Measurements from ENCODE around the gene IKZF1. TPM values are rescaled to one million over a fixed set of nuclear protein-coding genes. Genes with fewer than 3 reads are reported as not detected.

IKZF1 gene
- total and polyA plus RNA-seq, 2 of the 4 experiments (the other 2 are of a cell fraction), result not detected

DNA sequence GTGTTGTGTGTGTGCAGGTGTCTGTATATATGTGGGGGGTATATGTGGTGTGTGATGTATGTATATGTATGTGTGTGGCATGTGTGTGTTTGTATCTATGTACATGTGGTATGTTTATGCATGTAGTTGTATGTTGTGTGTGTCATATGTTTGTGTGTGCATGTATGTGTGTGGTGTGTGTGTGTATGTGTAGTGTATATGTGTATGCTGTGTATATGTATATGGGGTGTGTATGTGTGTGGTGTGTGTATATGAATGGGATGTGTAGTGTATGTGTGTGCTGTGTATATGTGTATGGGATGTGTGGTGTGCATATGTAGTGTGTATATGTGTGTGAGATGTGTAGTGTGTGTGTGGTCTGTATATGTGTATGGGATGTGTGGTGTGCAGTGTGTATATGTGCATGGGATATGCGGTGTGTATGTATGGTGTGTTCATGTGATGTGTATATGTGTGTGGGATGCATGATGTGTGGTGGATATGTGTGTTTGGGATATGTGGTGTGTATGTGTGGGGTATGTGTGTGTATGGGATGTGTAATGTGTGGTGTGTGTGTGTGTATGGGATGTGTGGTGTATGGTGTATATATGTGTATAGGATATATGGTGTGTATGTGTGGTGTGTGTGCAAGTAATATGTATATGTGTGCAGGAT lies 30.0 kb downstream of the IKZF1 start:
- dilution Hi-C loops (cut with HindIII; ENCODE audit: low sequenced_read_pairs, unreplicated experiment), result no loop called here
- DNase-seq, result no peak
- no peak overlapping the region for H3K4me2 ChIP-seq (ENCODE audit: low read depth, low read length)
- no peaks in the 10 kb centered on the region for H3K4me1 ChIP-seq (ENCODE audit: control insufficient read depth, insufficient read depth, low read length)
- no peak overlapping the region for H3K4me3 ChIP-seq (ENCODE audit: insufficient read depth, low read depth, low read length)
- H3K4ac ChIP-seq (ENCODE audit: low read depth, low read length), result no peak overlapping the region
- H4K20me1 ChIP-seq (ENCODE audit: insufficient read depth, low read length), result no peaks in the 10 kb centered on the region
- ATAC-seq (ENCODE audit: low read depth), result no peak
- TF ChIP-seq MXI1 (IDR thresholded peaks at IDR 0.05; ENCODE audit: borderline replicate concordance, low read depth, low read length), result no peak
- no peak for TF ChIP-seq CHD1 (IDR thresholded peaks at IDR 0.05; ENCODE audit: low read depth, low read length)
- TF ChIP-seq RCOR1 (IDR thresholded peaks at IDR 0.05; ENCODE audit: insufficient replicate concordance, low read length), result no peak
- TF ChIP-seq, protein P1, sequence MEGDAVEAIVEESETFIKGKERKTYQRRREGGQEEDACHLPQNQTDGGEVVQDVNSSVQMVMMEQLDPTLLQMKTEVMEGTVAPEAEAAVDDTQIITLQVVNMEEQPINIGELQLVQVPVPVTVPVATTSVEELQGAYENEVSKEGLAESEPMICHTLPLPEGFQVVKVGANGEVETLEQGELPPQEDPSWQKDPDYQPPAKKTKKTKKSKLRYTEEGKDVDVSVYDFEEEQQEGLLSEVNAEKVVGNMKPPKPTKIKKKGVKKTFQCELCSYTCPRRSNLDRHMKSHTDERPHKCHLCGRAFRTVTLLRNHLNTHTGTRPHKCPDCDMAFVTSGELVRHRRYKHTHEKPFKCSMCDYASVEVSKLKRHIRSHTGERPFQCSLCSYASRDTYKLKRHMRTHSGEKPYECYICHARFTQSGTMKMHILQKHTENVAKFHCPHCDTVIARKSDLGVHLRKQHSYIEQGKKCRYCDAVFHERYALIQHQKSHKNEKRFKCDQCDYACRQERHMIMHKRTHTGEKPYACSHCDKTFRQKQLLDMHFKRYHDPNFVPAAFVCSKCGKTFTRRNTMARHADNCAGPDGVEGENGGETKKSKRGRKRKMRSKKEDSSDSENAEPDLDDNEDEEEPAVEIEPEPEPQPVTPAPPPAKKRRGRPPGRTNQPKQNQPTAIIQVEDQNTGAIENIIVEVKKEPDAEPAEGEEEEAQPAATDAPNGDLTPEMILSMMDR (conservative IDR thresholded peaks at IDR 0.05; ENCODE audit: low read depth, low read length), result no peak
- TF ChIP-seq, protein P2, sequence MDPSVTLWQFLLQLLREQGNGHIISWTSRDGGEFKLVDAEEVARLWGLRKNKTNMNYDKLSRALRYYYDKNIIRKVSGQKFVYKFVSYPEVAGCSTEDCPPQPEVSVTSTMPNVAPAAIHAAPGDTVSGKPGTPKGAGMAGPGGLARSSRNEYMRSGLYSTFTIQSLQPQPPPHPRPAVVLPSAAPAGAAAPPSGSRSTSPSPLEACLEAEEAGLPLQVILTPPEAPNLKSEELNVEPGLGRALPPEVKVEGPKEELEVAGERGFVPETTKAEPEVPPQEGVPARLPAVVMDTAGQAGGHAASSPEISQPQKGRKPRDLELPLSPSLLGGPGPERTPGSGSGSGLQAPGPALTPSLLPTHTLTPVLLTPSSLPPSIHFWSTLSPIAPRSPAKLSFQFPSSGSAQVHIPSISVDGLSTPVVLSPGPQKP (IDR thresholded peaks at IDR 0.05; ENCODE audit: borderline replicate concordance, low read depth, low read length), result no peak
- TF ChIP-seq, protein P3, sequence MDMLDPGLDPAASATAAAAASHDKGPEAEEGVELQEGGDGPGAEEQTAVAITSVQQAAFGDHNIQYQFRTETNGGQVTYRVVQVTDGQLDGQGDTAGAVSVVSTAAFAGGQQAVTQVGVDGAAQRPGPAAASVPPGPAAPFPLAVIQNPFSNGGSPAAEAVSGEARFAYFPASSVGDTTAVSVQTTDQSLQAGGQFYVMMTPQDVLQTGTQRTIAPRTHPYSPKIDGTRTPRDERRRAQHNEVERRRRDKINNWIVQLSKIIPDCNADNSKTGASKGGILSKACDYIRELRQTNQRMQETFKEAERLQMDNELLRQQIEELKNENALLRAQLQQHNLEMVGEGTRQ (IDR thresholded peaks at IDR 0.05; ENCODE audit: low read depth, low read length), result no peak
- no peak for TF ChIP-seq SMC3 (IDR thresholded peaks at IDR 0.05; ENCODE audit: low read depth, low read length)
- TF ChIP-seq BHLHE40 (IDR thresholded peaks at IDR 0.05; ENCODE audit: low read depth, low read length), result no peak
- TF ChIP-seq RFX5 (IDR thresholded peaks at IDR 0.05; ENCODE audit: low read depth, low read length), result no peak
- TF ChIP-seq MAZ (IDR thresholded peaks at IDR 0.05; ENCODE audit: borderline replicate concordance, low read depth, low read length), result no peak
- TF ChIP-seq MAFK (IDR thresholded peaks at IDR 0.05; ENCODE audit: low read depth, low read length), result no peak
- no peak for TF ChIP-seq NFE2L2 (IDR thresholded peaks at IDR 0.05; ENCODE audit: low read depth, low read length)
- TF ChIP-seq RAD21 (IDR thresholded peaks at IDR 0.05; ENCODE audit: low read length), result no peak
- TF ChIP-seq POLR2A (IDR thresholded peaks at IDR 0.05; ENCODE audit: low read depth, low read length), result no peak
- TF ChIP-seq FOS (IDR thresholded peaks at IDR 0.05; ENCODE audit: low read depth, low read length), result no peak
- TF ChIP-seq CEBPB (IDR thresholded peaks at IDR 0.05; ENCODE audit: low read depth, low read length), result no peak
- intact Hi-C loops (cut with micrococcal nuclease), result no loop called here
- H3K9me1 ChIP-seq (ENCODE audit: insufficient read depth, low read length), result 0 out of 2 replicates have a peak, but pooled peaks cover 5% of the 10 kb centered on the region
- no peak overlapping the region for H2BK15ac ChIP-seq (ENCODE audit: low read depth, low read length)
- no peak overlapping the region for H4K5ac ChIP-seq (ENCODE audit: low read depth, low read length)
- no peak overlapping the region for H3K18ac ChIP-seq (ENCODE audit: low read depth, low read length)
- no peak overlapping the region for H2AK9ac ChIP-seq (replicated peaks; ENCODE audit: low read depth, low read length, poor library complexity)
- WGBS, 2 experiments (ENCODE audit: extremely low coverage in 2 of 2, insufficient read length in 1 of 2), result 88% methylated on average over 1 of the region's 1 CpG; no CpG with 5 or more reads in 1 of the 2 experiments
- H3K56ac ChIP-seq (ENCODE audit: extremely low read depth, insufficient read depth, low read length), result no peak overlapping the region
- no peak overlapping the region for H4K91ac ChIP-seq (ENCODE audit: insufficient read depth, low read depth, low read length)
- no peak overlapping the region for H2BK120ac ChIP-seq (ENCODE audit: low read depth, low read length)
- H2BK20ac ChIP-seq (ENCODE audit: low read depth, low read length), result no peak overlapping the region
- no TSS peak for BruUV-seq (replicated peaks)
- in situ Hi-C loops (cut with MboI; ENCODE audit: low sequenced_read_pairs), result no loop called here
- H3K79me1 ChIP-seq (ENCODE audit: low read depth in 1 of 2, low read length in 2 of 2), result no peaks in the 10 kb centered on the region
- H3K23ac ChIP-seq (ENCODE audit: low read depth, low read length), result no peak overlapping the region
- POLR2A ChIA-PET (ENCODE audit: unreplicated experiment), result no interaction called here
- peak overlapping the region; percentile 94 for H2BK5ac ChIP-seq (ENCODE audit: low read depth, low read length, poor library complexity, severe bottlenecking)
- H3K36me3 ChIP-seq (ENCODE audit: control insufficient read depth, insufficient read depth, low read length), result no peaks in the 10 kb centered on the region
- H4K8ac ChIP-seq (ENCODE audit: low read depth in 2 of 2, low read length in 2 of 2), result no peak overlapping the region
- H3K14ac ChIP-seq (replicated peaks; ENCODE audit: low read depth, low read length), result no peak overlapping the region
- no peak overlapping the region for H3K9ac ChIP-seq (ENCODE audit: low read depth, low read length)
- no peak overlapping the region for H2AK5ac ChIP-seq (ENCODE audit: low read depth, low read length)
- no peaks in the 10 kb centered on the region for H3K27me3 ChIP-seq (ENCODE audit: control insufficient read depth, insufficient read depth, low read length)
- H3K27ac ChIP-seq (ENCODE audit: insufficient read depth, low read length), result no peak overlapping the region
- no peak overlapping the region for H2AFZ ChIP-seq (replicated peaks; ENCODE audit: low read length, poor library complexity)
- no peaks in the 10 kb centered on the region for H3K9me3 ChIP-seq (ENCODE audit: control insufficient read depth, insufficient read depth, low read length)
- CTCF ChIA-PET, result no interaction called here
